WTC11 (cell line): ENCODE results near the gene CCDC175. TPM values are rescaled to one million over a fixed set of nuclear protein-coding genes. Genes with fewer than 3 reads are reported as not detected.

Experiments used
- ATAC-seq: fragments of 200-7000 bp; cut with Tn5 transposase; 2 replicates; pipeline ENCODE4 v1.10.0; 2021; ENCODE audit warnings: mild to moderate bottlenecking, moderate library complexity
- CTCF ChIA-PET: fragments of 300-600 bp; sonication (Branson Sonifier 250); formaldehyde crosslinking; loops from one replicate; lab custom pipeline; 2021; ENCODE audit warnings: antibody characterized with exemption; lab: Charles Lee
- POLR2A ChIA-PET: fragments of 350-600 bp; sonication (Branson Sonifier 250); formaldehyde crosslinking; loops from one replicate; lab custom pipeline; 2021; ENCODE audit warnings: antibody characterized with exemption; lab: Charles Lee
- DNase-seq: peaks from one replicate; pipeline ENCODE4 v3.0.0; 2021; ENCODE audit warnings: low spot score
- H3K27ac Mint-ChIP-seq: 2 replicates; pipeline ENCODE4 v1.8.0; 2021; ENCODE audit warnings: mixed read lengths
- H3K27me3 Mint-ChIP-seq: 2 replicates; pipeline ENCODE4 v1.8.0; 2021; ENCODE audit warnings: low read depth, mild to moderate bottlenecking, moderate library complexity, mixed read lengths
- H3K36me3 Mint-ChIP-seq: 2 replicates; pipeline ENCODE4 v1.8.0; 2021; ENCODE audit warnings: mixed read lengths
- H3K4me1 Mint-ChIP-seq: 2 replicates; pipeline ENCODE4 v1.8.0; 2022; ENCODE audit warnings: mixed read lengths
- H3K4me3 Mint-ChIP-seq: 2 replicates; pipeline ENCODE4 v1.8.0; 2021; ENCODE audit warnings: mild to moderate bottlenecking, moderate library complexity, mixed read lengths
- H3K9me3 Mint-ChIP-seq: 2 replicates; pipeline ENCODE4 v1.8.0; 2021; ENCODE audit warnings: mixed read lengths
- CBFB ChIP-seq: sonication (generic); formaldehyde crosslinking; IDR thresholded peaks from 2 replicates; pipeline ENCODE4 v1.8.1; 2022; ENCODE audit warnings: mild to moderate bottlenecking, low read depth, missing genetic modification reagents
- CREM ChIP-seq: sonication (generic); formaldehyde crosslinking; IDR thresholded peaks from 2 replicates; pipeline ENCODE4 v1.8.1; 2022; ENCODE audit warnings: mild to moderate bottlenecking, missing genetic modification reagents, moderate library complexity
- ETV6 ChIP-seq: sonication (generic); formaldehyde crosslinking; IDR thresholded peaks from 2 replicates; pipeline ENCODE4 v1.8.1; 2022; ENCODE audit warnings: mild to moderate bottlenecking, missing genetic modification reagents
- GRHL2 ChIP-seq: fragments of 250-450 bp; sonication (Bioruptor Pico); IDR thresholded peaks from 2 replicates; pipeline ENCODE4 v1.8.0; 2022; ENCODE audit warnings: mild to moderate bottlenecking, moderate library complexity; ENCODE audit not compliant: insufficient replicate concordance, severe bottlenecking
- HMGA2 ChIP-seq: fragments of 250-450 bp; sonication (Bioruptor Pico); IDR thresholded peaks from 2 replicates; pipeline ENCODE4 v1.4.0; 2021; ENCODE audit warnings: mild to moderate bottlenecking, moderate library complexity
- MYBL2 ChIP-seq: sonication (generic); formaldehyde crosslinking; IDR thresholded peaks from 2 replicates; pipeline ENCODE4 v1.8.1; 2023; ENCODE audit warnings: mild to moderate bottlenecking, moderate library complexity, missing genetic modification reagents
- TEAD1 ChIP-seq: sonication (generic); formaldehyde crosslinking; IDR thresholded peaks from 2 replicates; pipeline ENCODE4 v1.8.0; 2022; ENCODE audit warnings: mild to moderate bottlenecking, missing genetic modification reagents
- ZNF121 ChIP-seq: sonication (generic); formaldehyde crosslinking; IDR thresholded peaks from 2 replicates; pipeline ENCODE4 v1.8.0; 2023; ENCODE audit warnings: missing genetic modification reagents
- ZNF263 ChIP-seq: sonication (generic); formaldehyde crosslinking; IDR thresholded peaks from 2 replicates; pipeline ENCODE4 v1.8.1; 2022; ENCODE audit warnings: low read depth, mild to moderate bottlenecking, moderate library complexity, missing genetic modification reagents
- total RNA-seq: library from RNA; stranded (reverse); gene quantifications from 3 replicates; pipeline ENCODE4 v1.2.3, GENCODE V29; 2021
- TF ChIP-seq, protein P1 (sequence below): sonication (generic); formaldehyde crosslinking; IDR thresholded peaks from 2 replicates; pipeline ENCODE4 v1.8.1; 2023; ENCODE audit warnings: mild to moderate bottlenecking, missing genetic modification reagents, borderline replicate concordance
- TF ChIP-seq, protein P2 (sequence below): sonication (generic); formaldehyde crosslinking; IDR thresholded peaks from 2 replicates; pipeline ENCODE4 v1.8.0; 2022; ENCODE audit warnings: mild to moderate bottlenecking, missing genetic modification reagents
- TF ChIP-seq, protein P3 (sequence below): fragments of 200-600 bp; IDR thresholded peaks from 2 replicates; pipeline ENCODE4 v1.8.0; 2022; ENCODE audit warnings: antibody characterized with exemption
- TF ChIP-seq, protein P4 (sequence below): sonication (generic); formaldehyde crosslinking; IDR thresholded peaks from 2 replicates; pipeline ENCODE4 v1.8.1; 2022; ENCODE audit warnings: mild to moderate bottlenecking, moderate library complexity, missing genetic modification reagents
- TF ChIP-seq, protein P5 (sequence below): sonication (generic); formaldehyde crosslinking; IDR thresholded peaks from 2 replicates; pipeline ENCODE4 v1.8.1; 2022; ENCODE audit warnings: low read depth, mild to moderate bottlenecking, moderate library complexity, missing genetic modification reagents, borderline replicate concordance
- TF ChIP-seq, protein P6 (sequence below): sonication (generic); formaldehyde crosslinking; IDR thresholded peaks from 2 replicates; pipeline ENCODE4 v1.8.0; 2022; ENCODE audit warnings: missing genetic modification reagents
- TF ChIP-seq, protein P7 (sequence below): fragments of 250-450 bp; sonication (Bioruptor Pico); IDR thresholded peaks from 2 replicates; pipeline ENCODE4 v1.9.0; 2021; ENCODE audit warnings: mild to moderate bottlenecking, borderline replicate concordance

Gene CCDC175
- total RNA-seq, 1 experiment from 2014 or later: not detected

DNA sequence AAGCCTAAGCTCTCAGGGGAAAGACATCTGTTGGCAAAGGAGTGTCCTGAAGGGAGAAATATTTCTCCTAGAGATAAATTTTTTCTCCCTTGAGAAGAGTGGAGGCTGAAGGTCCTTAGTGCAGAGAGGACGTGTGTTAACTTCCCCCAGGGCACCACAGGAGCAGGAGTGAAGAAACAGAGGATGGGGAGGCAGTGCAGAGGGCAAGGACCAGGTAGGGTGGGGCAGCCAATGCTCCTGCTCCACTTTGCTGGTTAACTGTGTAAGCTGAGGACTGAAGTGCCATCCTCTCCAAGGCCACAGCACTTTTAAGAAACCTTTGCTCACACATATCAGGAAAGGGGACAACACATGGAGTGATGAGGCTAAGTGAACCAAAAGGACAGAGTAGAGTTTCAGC lies 96.4 kb downstream of the CCDC175 start (continued):
- TF ChIP-seq, protein P1, sequence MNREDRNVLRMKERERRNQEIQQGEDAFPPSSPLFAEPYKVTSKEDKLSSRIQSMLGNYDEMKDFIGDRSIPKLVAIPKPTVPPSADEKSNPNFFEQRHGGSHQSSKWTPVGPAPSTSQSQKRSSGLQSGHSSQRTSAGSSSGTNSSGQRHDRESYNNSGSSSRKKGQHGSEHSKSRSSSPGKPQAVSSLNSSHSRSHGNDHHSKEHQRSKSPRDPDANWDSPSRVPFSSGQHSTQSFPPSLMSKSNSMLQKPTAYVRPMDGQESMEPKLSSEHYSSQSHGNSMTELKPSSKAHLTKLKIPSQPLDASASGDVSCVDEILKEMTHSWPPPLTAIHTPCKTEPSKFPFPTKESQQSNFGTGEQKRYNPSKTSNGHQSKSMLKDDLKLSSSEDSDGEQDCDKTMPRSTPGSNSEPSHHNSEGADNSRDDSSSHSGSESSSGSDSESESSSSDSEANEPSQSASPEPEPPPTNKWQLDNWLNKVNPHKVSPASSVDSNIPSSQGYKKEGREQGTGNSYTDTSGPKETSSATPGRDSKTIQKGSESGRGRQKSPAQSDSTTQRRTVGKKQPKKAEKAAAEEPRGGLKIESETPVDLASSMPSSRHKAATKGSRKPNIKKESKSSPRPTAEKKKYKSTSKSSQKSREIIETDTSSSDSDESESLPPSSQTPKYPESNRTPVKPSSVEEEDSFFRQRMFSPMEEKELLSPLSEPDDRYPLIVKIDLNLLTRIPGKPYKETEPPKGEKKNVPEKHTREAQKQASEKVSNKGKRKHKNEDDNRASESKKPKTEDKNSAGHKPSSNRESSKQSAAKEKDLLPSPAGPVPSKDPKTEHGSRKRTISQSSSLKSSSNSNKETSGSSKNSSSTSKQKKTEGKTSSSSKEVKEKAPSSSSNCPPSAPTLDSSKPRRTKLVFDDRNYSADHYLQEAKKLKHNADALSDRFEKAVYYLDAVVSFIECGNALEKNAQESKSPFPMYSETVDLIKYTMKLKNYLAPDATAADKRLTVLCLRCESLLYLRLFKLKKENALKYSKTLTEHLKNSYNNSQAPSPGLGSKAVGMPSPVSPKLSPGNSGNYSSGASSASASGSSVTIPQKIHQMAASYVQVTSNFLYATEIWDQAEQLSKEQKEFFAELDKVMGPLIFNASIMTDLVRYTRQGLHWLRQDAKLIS: no peak
- TF ChIP-seq, protein P2, sequence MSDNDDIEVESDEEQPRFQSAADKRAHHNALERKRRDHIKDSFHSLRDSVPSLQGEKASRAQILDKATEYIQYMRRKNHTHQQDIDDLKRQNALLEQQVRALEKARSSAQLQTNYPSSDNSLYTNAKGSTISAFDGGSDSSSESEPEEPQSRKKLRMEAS: no peak
- TF ChIP-seq, protein P3, sequence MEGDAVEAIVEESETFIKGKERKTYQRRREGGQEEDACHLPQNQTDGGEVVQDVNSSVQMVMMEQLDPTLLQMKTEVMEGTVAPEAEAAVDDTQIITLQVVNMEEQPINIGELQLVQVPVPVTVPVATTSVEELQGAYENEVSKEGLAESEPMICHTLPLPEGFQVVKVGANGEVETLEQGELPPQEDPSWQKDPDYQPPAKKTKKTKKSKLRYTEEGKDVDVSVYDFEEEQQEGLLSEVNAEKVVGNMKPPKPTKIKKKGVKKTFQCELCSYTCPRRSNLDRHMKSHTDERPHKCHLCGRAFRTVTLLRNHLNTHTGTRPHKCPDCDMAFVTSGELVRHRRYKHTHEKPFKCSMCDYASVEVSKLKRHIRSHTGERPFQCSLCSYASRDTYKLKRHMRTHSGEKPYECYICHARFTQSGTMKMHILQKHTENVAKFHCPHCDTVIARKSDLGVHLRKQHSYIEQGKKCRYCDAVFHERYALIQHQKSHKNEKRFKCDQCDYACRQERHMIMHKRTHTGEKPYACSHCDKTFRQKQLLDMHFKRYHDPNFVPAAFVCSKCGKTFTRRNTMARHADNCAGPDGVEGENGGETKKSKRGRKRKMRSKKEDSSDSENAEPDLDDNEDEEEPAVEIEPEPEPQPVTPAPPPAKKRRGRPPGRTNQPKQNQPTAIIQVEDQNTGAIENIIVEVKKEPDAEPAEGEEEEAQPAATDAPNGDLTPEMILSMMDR: no peak
- no peak for TF ChIP-seq ZNF121
- TF ChIP-seq TEAD1 (CRISPR knock-in tag): no peak
- no peak for TF ChIP-seq ETV6 (CRISPR knock-in tag)
- no peak for TF ChIP-seq MYBL2 (CRISPR knock-in tag)

DNA sequence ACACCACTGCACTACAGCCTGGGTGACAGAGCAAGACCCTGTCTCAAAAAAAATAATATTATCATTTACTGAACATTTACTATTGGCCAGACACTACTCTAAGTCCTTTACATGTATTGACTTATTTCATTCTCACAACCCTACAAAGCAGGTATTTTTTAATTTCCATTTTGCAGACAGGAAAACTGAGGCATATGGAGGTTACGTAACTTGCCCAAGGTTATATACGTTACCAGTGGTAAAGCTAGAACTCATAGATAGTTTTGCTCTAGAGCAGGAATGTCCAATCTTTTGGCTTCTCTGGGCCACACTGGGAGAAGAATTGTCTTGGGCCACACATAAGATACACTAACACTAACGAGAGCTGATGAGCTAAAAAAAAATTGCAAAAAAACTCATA lies 98.1 kb downstream of the CCDC175 start:
- POLR2A ChIA-PET: no interaction called here
- H3K4me3 Mint-ChIP-seq: no peak overlapping the region
- ATAC-seq (no peak), DNase-seq (no peak)
- CTCF ChIA-PET: interaction anchor here (0.9 kb wide), 1 partner anchor 28 kb away, joined by 3 read pairs; no protein-coding TSS in a partner anchor
- H3K27ac Mint-ChIP-seq: no peak overlapping the region
- TF ChIP-seq, protein P4, sequence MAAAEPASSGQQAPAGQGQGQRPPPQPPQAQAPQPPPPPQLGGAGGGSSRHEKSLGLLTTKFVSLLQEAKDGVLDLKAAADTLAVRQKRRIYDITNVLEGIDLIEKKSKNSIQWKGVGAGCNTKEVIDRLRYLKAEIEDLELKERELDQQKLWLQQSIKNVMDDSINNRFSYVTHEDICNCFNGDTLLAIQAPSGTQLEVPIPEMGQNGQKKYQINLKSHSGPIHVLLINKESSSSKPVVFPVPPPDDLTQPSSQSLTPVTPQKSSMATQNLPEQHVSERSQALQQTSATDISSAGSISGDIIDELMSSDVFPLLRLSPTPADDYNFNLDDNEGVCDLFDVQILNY (CRISPR knock-in tag): no peak
- TF ChIP-seq, protein P5, sequence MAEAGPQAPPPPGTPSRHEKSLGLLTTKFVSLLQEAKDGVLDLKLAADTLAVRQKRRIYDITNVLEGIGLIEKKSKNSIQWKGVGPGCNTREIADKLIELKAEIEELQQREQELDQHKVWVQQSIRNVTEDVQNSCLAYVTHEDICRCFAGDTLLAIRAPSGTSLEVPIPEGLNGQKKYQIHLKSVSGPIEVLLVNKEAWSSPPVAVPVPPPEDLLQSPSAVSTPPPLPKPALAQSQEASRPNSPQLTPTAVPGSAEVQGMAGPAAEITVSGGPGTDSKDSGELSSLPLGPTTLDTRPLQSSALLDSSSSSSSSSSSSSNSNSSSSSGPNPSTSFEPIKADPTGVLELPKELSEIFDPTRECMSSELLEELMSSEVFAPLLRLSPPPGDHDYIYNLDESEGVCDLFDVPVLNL: no peak
- TF ChIP-seq GRHL2 (CRISPR knock-in tag) (no peak), HMGA2 (CRISPR knock-in tag) (no peak), ZNF121 (no peak), ETV6 (CRISPR knock-in tag) (no peak), CBFB (CRISPR knock-in tag) (no peak), CREM (CRISPR knock-in tag) (no peak), ZNF263 (no peak)
- TF ChIP-seq, protein P6, sequence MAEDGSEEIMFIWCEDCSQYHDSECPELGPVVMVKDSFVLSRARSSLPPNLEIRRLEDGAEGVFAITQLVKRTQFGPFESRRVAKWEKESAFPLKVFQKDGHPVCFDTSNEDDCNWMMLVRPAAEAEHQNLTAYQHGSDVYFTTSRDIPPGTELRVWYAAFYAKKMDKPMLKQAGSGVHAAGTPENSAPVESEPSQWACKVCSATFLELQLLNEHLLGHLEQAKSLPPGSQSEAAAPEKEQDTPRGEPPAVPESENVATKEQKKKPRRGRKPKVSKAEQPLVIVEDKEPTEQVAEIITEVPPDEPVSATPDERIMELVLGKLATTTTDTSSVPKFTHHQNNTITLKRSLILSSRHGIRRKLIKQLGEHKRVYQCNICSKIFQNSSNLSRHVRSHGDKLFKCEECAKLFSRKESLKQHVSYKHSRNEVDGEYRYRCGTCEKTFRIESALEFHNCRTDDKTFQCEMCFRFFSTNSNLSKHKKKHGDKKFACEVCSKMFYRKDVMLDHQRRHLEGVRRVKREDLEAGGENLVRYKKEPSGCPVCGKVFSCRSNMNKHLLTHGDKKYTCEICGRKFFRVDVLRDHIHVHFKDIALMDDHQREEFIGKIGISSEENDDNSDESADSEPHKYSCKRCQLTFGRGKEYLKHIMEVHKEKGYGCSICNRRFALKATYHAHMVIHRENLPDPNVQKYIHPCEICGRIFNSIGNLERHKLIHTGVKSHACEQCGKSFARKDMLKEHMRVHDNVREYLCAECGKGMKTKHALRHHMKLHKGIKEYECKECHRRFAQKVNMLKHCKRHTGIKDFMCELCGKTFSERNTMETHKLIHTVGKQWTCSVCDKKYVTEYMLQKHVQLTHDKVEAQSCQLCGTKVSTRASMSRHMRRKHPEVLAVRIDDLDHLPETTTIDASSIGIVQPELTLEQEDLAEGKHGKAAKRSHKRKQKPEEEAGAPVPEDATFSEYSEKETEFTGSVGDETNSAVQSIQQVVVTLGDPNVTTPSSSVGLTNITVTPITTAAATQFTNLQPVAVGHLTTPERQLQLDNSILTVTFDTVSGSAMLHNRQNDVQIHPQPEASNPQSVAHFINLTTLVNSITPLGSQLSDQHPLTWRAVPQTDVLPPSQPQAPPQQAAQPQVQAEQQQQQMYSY (CRISPR knock-in tag): no peak
- TF ChIP-seq, protein P7, sequence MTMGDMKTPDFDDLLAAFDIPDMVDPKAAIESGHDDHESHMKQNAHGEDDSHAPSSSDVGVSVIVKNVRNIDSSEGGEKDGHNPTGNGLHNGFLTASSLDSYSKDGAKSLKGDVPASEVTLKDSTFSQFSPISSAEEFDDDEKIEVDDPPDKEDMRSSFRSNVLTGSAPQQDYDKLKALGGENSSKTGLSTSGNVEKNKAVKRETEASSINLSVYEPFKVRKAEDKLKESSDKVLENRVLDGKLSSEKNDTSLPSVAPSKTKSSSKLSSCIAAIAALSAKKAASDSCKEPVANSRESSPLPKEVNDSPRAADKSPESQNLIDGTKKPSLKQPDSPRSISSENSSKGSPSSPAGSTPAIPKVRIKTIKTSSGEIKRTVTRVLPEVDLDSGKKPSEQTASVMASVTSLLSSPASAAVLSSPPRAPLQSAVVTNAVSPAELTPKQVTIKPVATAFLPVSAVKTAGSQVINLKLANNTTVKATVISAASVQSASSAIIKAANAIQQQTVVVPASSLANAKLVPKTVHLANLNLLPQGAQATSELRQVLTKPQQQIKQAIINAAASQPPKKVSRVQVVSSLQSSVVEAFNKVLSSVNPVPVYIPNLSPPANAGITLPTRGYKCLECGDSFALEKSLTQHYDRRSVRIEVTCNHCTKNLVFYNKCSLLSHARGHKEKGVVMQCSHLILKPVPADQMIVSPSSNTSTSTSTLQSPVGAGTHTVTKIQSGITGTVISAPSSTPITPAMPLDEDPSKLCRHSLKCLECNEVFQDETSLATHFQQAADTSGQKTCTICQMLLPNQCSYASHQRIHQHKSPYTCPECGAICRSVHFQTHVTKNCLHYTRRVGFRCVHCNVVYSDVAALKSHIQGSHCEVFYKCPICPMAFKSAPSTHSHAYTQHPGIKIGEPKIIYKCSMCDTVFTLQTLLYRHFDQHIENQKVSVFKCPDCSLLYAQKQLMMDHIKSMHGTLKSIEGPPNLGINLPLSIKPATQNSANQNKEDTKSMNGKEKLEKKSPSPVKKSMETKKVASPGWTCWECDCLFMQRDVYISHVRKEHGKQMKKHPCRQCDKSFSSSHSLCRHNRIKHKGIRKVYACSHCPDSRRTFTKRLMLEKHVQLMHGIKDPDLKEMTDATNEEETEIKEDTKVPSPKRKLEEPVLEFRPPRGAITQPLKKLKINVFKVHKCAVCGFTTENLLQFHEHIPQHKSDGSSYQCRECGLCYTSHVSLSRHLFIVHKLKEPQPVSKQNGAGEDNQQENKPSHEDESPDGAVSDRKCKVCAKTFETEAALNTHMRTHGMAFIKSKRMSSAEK: no peak
- no peaks in the 10 kb centered on the region for H3K27me3 Mint-ChIP-seq
- no peaks in the 10 kb centered on the region for H3K9me3 Mint-ChIP-seq
- peaks cover 29% of the 10 kb centered on the region for H3K36me3 Mint-ChIP-seq
- H3K4me1 Mint-ChIP-seq: peaks cover 17% of the 10 kb centered on the region
